MV-4-11 (cell line): ENCODE results near the gene NAA16.
A peak's percentile ranks its signal among the peaks of the same experiment; 100 is the strongest.
"Not testable (repeated sequence)": the region's sequence is repeated elsewhere in the genome, so short reads cannot be mapped to it uniquely, and the experiment has no call there.

ENCODE experiments used
- DNase-seq: peaks from one replicate; lab custom pipeline; 2025; lab: John Stamatoyannopoulos, UW

NAA16 gene

GRCh38 chr13:41408746-41409145 is 97.7 kb downstream of the NAA16 start:
- DNase-seq = no peak

GRCh38 chr13:41409611-41410010 is 98.5 kb downstream of the NAA16 start:
- DNase-seq = no peak

GRCh38 chr13:41411060-41411459 is 100.0 kb downstream of the NAA16 start:
- DNase-seq = no peak

- peak; percentile 41 for DNase-seq
These were observed 100.5 kb downstream of the NAA16 start for GRCh38 chr13:41411522-41411921.

GRCh38 chr13:41413872-41414271 is 102.8 kb downstream of the NAA16 start:
- no peak for DNase-seq

- DNase-seq = no peak
These were observed 105.2 kb downstream of the NAA16 start for GRCh38 chr13:41416276-41416675.

- no peak for DNase-seq
These were observed 107.0 kb downstream of the NAA16 start for GRCh38 chr13:41418027-41418426.

GRCh38 chr13:41418731-41419130 is 107.7 kb downstream of the NAA16 start:
- DNase-seq = no peak

- no peak for DNase-seq
These were observed 108.1 kb downstream of the NAA16 start for GRCh38 chr13:41419206-41419605.

GRCh38 chr13:41420146-41420545 is 109.1 kb downstream of the NAA16 start:
- no peak for DNase-seq

GRCh38 chr13:41421330-41421729 is 110.3 kb downstream of the NAA16 start:
- not testable (repeated sequence) for DNase-seq

GRCh38 chr13:41421983-41422382 is 110.9 kb downstream of the NAA16 start:
- not testable (repeated sequence) for DNase-seq

GRCh38 chr13:41423259-41423658 is 112.2 kb downstream of the NAA16 start:
- not testable (repeated sequence) for DNase-seq

GRCh38 chr13:41424675-41425074 is 113.6 kb downstream of the NAA16 start:
- not testable (repeated sequence) for DNase-seq

GRCh38 chr13:41426047-41426446 is 115.0 kb downstream of the NAA16 start:
- no peak for DNase-seq
